ENCODE measurements around the gene CACNG6.
A peak's percentile ranks its signal among the peaks of the same experiment; 100 is the strongest.
"Not testable (repeated sequence)": the region's sequence is repeated elsewhere in the genome, so short reads cannot be mapped to it uniquely, and the experiment has no call there.

Gene CACNG6

GRCh38 chr19:53991224-53992113 is at the start of gene CACNG6:
TSS of gene CACNG6 (plus strand) at chr19:53991637. CDS start at chr19:53992878, 1,241 bp downstream.
- H3K4me1 ChIP-seq (ENCODE audit: control insufficient read depth in 1 of 2, insufficient read depth in 2 of 2, low read length in 2 of 2): no peaks in the 10 kb centered on the region
- no peaks in the 10 kb centered on the region for H3K36me3 ChIP-seq (ENCODE audit: control insufficient read depth in 1 of 2, insufficient read depth in 2 of 2, low read length in 2 of 2)
- H3K9ac ChIP-seq (ENCODE audit: low read depth in 1 of 2, low read length in 2 of 2): no peak within 1 kb of the TSS
- no peak within 1 kb of the TSS for H3K27ac ChIP-seq (ENCODE audit: low read depth, low read length)
- peak within 1 kb of the TSS in 1 of 2 donors; percentile 16 for H3K4me3 ChIP-seq (ENCODE audit: low read depth in 1 of 2, low read length in 2 of 2)
- no peaks in the 10 kb centered on the region for H3K9me3 ChIP-seq (ENCODE audit: control insufficient read depth in 1 of 2, low read length in 2 of 2)
- H3K27me3 ChIP-seq (ENCODE audit: control insufficient read depth in 1 of 2, insufficient read depth in 2 of 2, low read length in 2 of 2): peaks cover 19 to 24% of the 10 kb centered on the region in 2 donors

DNA sequence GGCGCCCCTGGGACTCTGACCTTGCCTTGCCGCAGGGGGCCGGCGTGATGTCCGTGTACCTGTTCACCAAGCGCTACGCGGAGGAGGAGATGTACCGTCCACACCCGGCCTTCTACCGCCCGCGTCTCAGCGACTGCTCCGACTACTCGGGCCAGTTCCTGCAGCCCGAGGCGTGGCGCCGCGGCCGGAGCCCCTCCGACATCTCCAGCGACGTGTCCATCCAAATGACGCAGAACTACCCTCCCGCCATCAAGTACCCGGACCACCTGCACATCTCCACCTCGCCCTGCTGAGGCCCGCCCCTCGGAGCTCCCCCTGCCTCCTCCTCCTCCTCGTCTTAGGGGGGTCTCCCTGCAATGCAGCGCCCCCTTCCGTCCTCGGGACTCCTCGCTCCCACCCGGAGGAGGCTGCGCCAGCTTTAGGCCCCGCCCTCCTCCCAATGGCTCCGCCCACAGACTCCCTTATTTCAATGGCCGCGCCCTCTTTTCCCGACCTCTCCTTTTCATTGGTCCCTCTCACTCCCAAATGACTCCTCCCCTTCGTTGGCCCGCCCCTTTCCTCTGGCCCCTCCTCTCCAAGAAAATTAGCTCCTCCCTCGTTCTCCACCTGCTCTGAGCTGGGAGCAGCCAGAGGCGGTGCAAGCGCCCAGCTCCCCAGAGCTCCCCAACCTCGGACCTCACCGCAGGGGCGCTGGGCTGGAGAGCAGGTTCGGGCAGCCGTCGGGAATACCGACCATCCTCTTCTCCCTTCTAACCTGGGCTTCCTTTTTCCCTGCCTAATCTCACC is 49.2 kb upstream of the CACNG6 start:
- H3K4me3 ChIP-seq (ENCODE audit: low read depth in 1 of 2, low read length in 2 of 2): no peak overlapping the region
- H3K27ac ChIP-seq (ENCODE audit: low read depth, low read length): no peak overlapping the region
- H3K9me3 ChIP-seq (ENCODE audit: control insufficient read depth in 1 of 2, low read length in 2 of 2): no peaks in the 10 kb centered on the region
- no peak overlapping the region for H3K9ac ChIP-seq (ENCODE audit: low read depth in 1 of 2, low read length in 2 of 2)
- no peaks in the 10 kb centered on the region for H3K4me1 ChIP-seq (ENCODE audit: control insufficient read depth in 1 of 2, insufficient read depth in 2 of 2, low read length in 2 of 2)
- H3K27me3 ChIP-seq (ENCODE audit: control insufficient read depth in 1 of 2, insufficient read depth in 2 of 2, low read length in 2 of 2): peaks cover 7 to 21% of the 10 kb centered on the region in 2 donors
- H3K36me3 ChIP-seq (ENCODE audit: control insufficient read depth in 1 of 2, insufficient read depth in 2 of 2, low read length in 2 of 2): no peaks in the 10 kb centered on the region

- Histone ChIP-seq H3K36me3 (ENCODE audit: control insufficient read depth in 1 of 2, insufficient read depth in 2 of 2, low read length in 2 of 2) (no peaks in the 10 kb centered on the region), H3K27ac (ENCODE audit: low read depth, low read length) (no peak overlapping the region), H3K4me1 (ENCODE audit: control insufficient read depth in 1 of 2, insufficient read depth in 2 of 2, low read length in 2 of 2) (no peaks in the 10 kb centered on the region), H3K27me3 (ENCODE audit: control insufficient read depth in 1 of 2, insufficient read depth in 2 of 2, low read length in 2 of 2) (peaks cover 7 to 21% of the 10 kb centered on the region in 2 donors), H3K4me3 (ENCODE audit: low read depth in 1 of 2, low read length in 2 of 2) (no peak overlapping the region), H3K9ac (ENCODE audit: low read depth in 1 of 2, low read length in 2 of 2) (no peak overlapping the region), H3K9me3 (ENCODE audit: control insufficient read depth in 1 of 2, low read length in 2 of 2) (no peaks in the 10 kb centered on the region)
These were observed 47.0 kb upstream of the CACNG6 start for GRCh38 chr19:53944416-53944815.

DNA sequence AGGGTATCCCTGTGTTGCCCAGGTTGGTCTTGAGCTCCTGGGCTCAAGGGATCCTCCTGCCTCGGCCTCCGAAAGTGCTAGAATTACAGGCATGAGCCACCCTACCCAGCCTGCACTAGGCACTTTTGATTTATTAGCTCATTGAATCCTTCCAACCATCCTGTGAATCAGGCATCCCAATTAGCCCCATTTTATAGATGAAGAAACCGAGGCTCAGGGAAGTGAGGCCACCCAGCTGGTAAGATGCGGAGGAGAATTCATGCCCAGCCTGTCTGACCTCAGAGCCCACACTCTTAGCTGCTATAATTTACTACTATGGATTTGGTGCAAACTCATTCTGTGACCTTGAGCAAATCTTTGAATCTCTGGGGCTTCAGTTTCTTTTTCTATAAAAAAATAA is 46.5 kb upstream of the CACNG6 start:
- Histone ChIP-seq H3K36me3 (ENCODE audit: control insufficient read depth in 1 of 2, insufficient read depth in 2 of 2, low read length in 2 of 2) (no peaks in the 10 kb centered on the region), H3K27me3 (ENCODE audit: control insufficient read depth in 1 of 2, insufficient read depth in 2 of 2, low read length in 2 of 2) (peaks cover 7 to 21% of the 10 kb centered on the region in 2 donors), H3K9ac (ENCODE audit: low read depth in 1 of 2, low read length in 2 of 2) (no peak overlapping the region), H3K27ac (ENCODE audit: low read depth, low read length) (no peak overlapping the region), H3K4me1 (ENCODE audit: control insufficient read depth in 1 of 2, insufficient read depth in 2 of 2, low read length in 2 of 2) (no peaks in the 10 kb centered on the region), H3K4me3 (ENCODE audit: low read depth in 1 of 2, low read length in 2 of 2) (no peak overlapping the region), H3K9me3 (ENCODE audit: control insufficient read depth in 1 of 2, low read length in 2 of 2) (no peaks in the 10 kb centered on the region)

- Histone ChIP-seq H3K4me1 (ENCODE audit: control insufficient read depth in 1 of 2, insufficient read depth in 2 of 2, low read length in 2 of 2) (no peaks in the 10 kb centered on the region), H3K9me3 (ENCODE audit: control insufficient read depth in 1 of 2, low read length in 2 of 2) (no peaks in the 10 kb centered on the region), H3K27ac (ENCODE audit: low read depth, low read length) (no peak overlapping the region), H3K9ac (ENCODE audit: low read depth in 1 of 2, low read length in 2 of 2) (no peak overlapping the region), H3K36me3 (ENCODE audit: control insufficient read depth in 1 of 2, insufficient read depth in 2 of 2, low read length in 2 of 2) (no peaks in the 10 kb centered on the region), H3K27me3 (ENCODE audit: control insufficient read depth in 1 of 2, insufficient read depth in 2 of 2, low read length in 2 of 2) (peaks cover 7 to 21% of the 10 kb centered on the region in 2 donors), H3K4me3 (ENCODE audit: low read depth in 1 of 2, low read length in 2 of 2) (no peak overlapping the region)
These were observed 46.0 kb upstream of the CACNG6 start for GRCh38 chr19:53945441-53945840.

GRCh38 chr19:53945998-53946397 is 45.4 kb upstream of the CACNG6 start:
- Histone ChIP-seq H3K4me3 (ENCODE audit: low read depth in 1 of 2, low read length in 2 of 2) (no peak overlapping the region), H3K4me1 (ENCODE audit: control insufficient read depth in 1 of 2, insufficient read depth in 2 of 2, low read length in 2 of 2) (no peaks in the 10 kb centered on the region), H3K36me3 (ENCODE audit: control insufficient read depth in 1 of 2, insufficient read depth in 2 of 2, low read length in 2 of 2) (no peaks in the 10 kb centered on the region), H3K9ac (ENCODE audit: low read depth in 1 of 2, low read length in 2 of 2) (no peak overlapping the region), H3K27me3 (ENCODE audit: control insufficient read depth in 1 of 2, insufficient read depth in 2 of 2, low read length in 2 of 2) (peaks cover 7 to 21% of the 10 kb centered on the region in 2 donors), H3K27ac (ENCODE audit: low read depth, low read length) (no peak overlapping the region), H3K9me3 (ENCODE audit: control insufficient read depth in 1 of 2, low read length in 2 of 2) (no peaks in the 10 kb centered on the region)

- H3K9me3 ChIP-seq (ENCODE audit: control insufficient read depth in 1 of 2, low read length in 2 of 2): no peaks in the 10 kb centered on the region
These were observed 43.8 kb upstream of the CACNG6 start for GRCh38 chr19:53947624-53948023.

GRCh38 chr19:53948611-53949010 is 42.8 kb upstream of the CACNG6 start:
- H3K4me1 ChIP-seq (ENCODE audit: control insufficient read depth in 1 of 2, insufficient read depth in 2 of 2, low read length in 2 of 2); H3K36me3 ChIP-seq (ENCODE audit: control insufficient read depth in 1 of 2, insufficient read depth in 2 of 2, low read length in 2 of 2); H3K27me3 ChIP-seq (ENCODE audit: control insufficient read depth in 1 of 2, insufficient read depth in 2 of 2, low read length in 2 of 2); H3K9ac ChIP-seq (ENCODE audit: low read depth in 1 of 2, low read length in 2 of 2); H3K9me3 ChIP-seq (ENCODE audit: control insufficient read depth in 1 of 2, low read length in 2 of 2); H3K27ac ChIP-seq (ENCODE audit: low read depth, low read length); H3K4me3 ChIP-seq (ENCODE audit: low read depth in 1 of 2, low read length in 2 of 2): not testable (repeated sequence)

More at GRCh38 chr19:53947624-53948023, 43.8 kb upstream of the CACNG6 start:
- Histone ChIP-seq H3K27me3 (ENCODE audit: control insufficient read depth in 1 of 2, insufficient read depth in 2 of 2, low read length in 2 of 2) (peaks cover 5 to 9% of the 10 kb centered on the region in 2 donors), H3K4me1 (ENCODE audit: control insufficient read depth in 1 of 2, insufficient read depth in 2 of 2, low read length in 2 of 2) (no peaks in the 10 kb centered on the region), H3K27ac (ENCODE audit: low read depth, low read length) (no peak overlapping the region), H3K9ac (ENCODE audit: low read depth in 1 of 2, low read length in 2 of 2) (no peak overlapping the region), H3K4me3 (ENCODE audit: low read depth in 1 of 2, low read length in 2 of 2) (no peak overlapping the region), H3K36me3 (ENCODE audit: control insufficient read depth in 1 of 2, insufficient read depth in 2 of 2, low read length in 2 of 2) (no peaks in the 10 kb centered on the region)

- no peaks in the 10 kb centered on the region for H3K4me1 ChIP-seq (ENCODE audit: control insufficient read depth in 1 of 2, insufficient read depth in 2 of 2, low read length in 2 of 2)
- no peaks in the 10 kb centered on the region for H3K9me3 ChIP-seq (ENCODE audit: control insufficient read depth in 1 of 2, low read length in 2 of 2)
- peaks cover 0 to 3% of the 10 kb centered on the region in 2 donors for H3K27me3 ChIP-seq (ENCODE audit: control insufficient read depth in 1 of 2, insufficient read depth in 2 of 2, low read length in 2 of 2)
- H3K9ac ChIP-seq (ENCODE audit: low read depth in 1 of 2, low read length in 2 of 2): no peak overlapping the region
- H3K27ac ChIP-seq (ENCODE audit: low read depth, low read length): no peak overlapping the region
- no peaks in the 10 kb centered on the region for H3K36me3 ChIP-seq (ENCODE audit: control insufficient read depth in 1 of 2, insufficient read depth in 2 of 2, low read length in 2 of 2)
- no peak overlapping the region for H3K4me3 ChIP-seq (ENCODE audit: low read depth in 1 of 2, low read length in 2 of 2)
These were observed 40.0 kb upstream of the CACNG6 start for GRCh38 chr19:53951436-53951835.

DNA sequence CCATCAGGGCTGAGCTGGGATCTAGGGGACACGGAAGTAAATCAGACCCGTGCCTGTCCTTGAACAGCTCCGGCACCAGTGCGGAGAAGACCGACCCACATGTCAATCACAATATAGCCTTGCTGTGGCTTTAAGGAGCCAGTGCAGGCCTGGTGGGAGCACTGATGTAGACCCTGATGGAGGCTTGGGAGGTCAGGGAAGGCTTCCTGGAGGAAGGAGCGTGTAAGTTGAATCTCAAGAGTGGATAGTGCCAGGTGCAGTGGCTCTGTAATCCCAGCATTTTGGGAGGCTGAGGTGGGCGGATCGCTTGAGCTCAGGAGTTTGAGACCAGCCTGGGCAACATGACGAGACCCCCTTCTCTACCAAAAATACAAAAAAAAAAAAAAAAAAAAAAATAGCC is 39.5 kb upstream of the CACNG6 start:
- no peaks in the 10 kb centered on the region for H3K4me1 ChIP-seq (ENCODE audit: control insufficient read depth in 1 of 2, insufficient read depth in 2 of 2, low read length in 2 of 2)
- H3K9ac ChIP-seq (ENCODE audit: low read depth in 1 of 2, low read length in 2 of 2): no peak overlapping the region
- peaks cover under 1 to 3% of the 10 kb centered on the region in 2 donors for H3K27me3 ChIP-seq (ENCODE audit: control insufficient read depth in 1 of 2, insufficient read depth in 2 of 2, low read length in 2 of 2)

More for the DNA sequence above, 39.5 kb upstream of the CACNG6 start:
- Histone ChIP-seq H3K36me3 (ENCODE audit: control insufficient read depth in 1 of 2, insufficient read depth in 2 of 2, low read length in 2 of 2) (no peaks in the 10 kb centered on the region), H3K4me3 (ENCODE audit: low read depth in 1 of 2, low read length in 2 of 2) (no peak overlapping the region), H3K9me3 (ENCODE audit: control insufficient read depth in 1 of 2, low read length in 2 of 2) (no peaks in the 10 kb centered on the region), H3K27ac (ENCODE audit: low read depth, low read length) (no peak overlapping the region)

Measured in duodenal mucosa (tissue), 2 donors.